Head of caudate nucleus (tissue), 42 donors: ENCODE data around the gene CLIC3.
A peak's percentile ranks its signal among the peaks of the same experiment; 100 is the strongest.
"Not testable (repeated sequence)": the region's sequence is repeated elsewhere in the genome, so short reads cannot be mapped to it uniquely, and the experiment has no call there.

Source experiments
- DNase-seq, 42 donors: peaks; one replicate each; pipeline versions ENCODE4 v3.0.0 to v3.0.0-alpha.2; 2020 to 2021; ENCODE audit warnings: mixed read lengths in 7 of 42
- intact Hi-C: fragments of 100-400 bp; cut with DNase I; formaldehyde crosslinking; loops from one replicate; pipeline ENCODE4 v1.15.0; 2022

Gene CLIC3

DNA sequence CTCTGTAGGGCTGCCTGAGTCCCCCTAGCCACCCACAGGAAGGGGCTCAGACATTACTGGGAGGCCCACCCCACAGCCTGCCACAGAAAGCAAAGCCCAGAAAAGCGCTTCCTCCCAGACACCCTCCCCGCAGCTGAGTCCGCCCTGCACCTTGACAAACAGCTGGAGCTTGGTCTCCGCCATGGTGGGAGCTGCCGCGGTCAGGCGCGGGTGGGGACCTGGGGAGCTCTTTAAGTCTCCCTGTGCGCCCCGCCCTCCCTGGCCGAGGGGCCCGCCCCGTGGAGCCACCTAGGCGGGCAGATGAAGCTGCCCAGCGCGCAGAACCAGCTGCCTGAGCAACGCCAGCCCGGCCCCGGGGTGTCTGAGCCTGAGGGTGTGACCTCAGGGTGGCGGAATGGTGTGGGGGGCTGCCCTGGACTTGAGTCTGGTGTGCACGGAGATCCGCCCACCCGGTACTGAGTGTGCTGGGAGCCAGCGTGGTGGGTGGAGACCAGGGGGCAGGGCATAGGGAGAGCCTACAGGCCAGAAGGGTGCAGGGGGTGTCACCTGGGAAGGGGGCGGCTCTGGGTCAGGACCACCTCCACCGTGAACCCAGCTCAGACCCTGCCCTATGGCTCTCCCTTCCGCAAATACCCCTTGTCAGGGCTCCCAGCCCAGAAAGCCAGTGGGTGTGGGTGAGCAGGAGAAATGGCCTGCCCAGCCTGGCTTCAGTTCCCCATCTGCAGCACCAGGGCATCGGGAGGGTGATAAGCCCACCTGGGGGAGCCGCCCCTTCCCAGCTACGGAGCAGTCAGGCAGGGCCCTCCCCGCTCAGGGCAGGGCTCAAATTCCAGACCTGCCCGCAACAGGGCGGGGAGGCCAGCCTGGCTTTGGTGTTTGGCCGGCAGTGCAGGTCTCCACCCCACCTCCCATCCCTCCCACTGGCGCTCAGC is at the start of gene CLIC3:
TSS of gene CLIC3 (minus strand) at position 208 of the 932 bp plus-strand sequence. CDS start at position 183, 25 bp downstream.
- intact Hi-C loops, result no loop called here
- DNase-seq, result peak in 2 of 42 donors; percentile 9 to 40

- peak in 20 of 42 donors; percentile 30 to 68 (median 56) for DNase-seq
- intact Hi-C loops, result loop anchor here (2.0 kb wide), 1 partner anchor 21 kb away; no protein-coding TSS in a partner anchor
Measured at GRCh38 chr9:137045294-137046087, 49.1 kb upstream of the CLIC3 start.

DNA sequence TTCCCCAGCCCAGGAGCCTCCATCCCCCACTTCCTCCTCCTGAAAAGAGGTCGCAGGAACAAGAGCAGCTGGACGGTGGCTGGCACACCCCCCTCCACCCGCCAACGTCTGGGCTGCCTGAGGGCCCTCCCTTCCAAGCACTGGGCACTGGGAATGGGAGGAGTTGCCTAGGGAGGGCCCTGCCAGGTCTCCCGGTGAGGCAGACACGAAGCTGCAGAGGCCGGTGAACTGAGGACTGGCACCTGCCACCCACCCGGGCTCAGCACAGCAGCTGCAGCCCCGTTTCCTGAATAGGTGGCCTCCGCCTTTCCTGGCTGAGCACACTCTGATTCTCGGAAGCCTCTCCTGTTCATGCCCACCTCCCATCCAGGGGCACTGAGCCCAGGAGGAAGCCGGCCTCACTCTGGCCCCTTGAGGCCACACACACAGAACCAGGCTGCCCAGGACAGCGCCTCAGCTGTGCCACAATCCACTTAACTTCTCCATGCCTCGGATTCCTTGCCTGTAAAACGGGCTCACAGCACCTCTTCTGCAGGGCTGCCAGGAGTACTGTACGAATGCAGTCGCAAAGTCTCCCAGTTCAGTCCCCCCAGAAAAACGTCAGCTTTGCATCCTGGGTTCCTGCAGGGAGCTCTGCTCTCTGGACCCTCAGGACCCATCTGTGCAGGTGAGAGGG is 48.3 kb upstream of the CLIC3 start:
- intact Hi-C loops, result no loop called here
- peak in 11 of 42 donors; percentile 25 to 74 (median 43) for DNase-seq

GRCh38 chr9:137044037-137044436 is 47.7 kb upstream of the CLIC3 start:
- intact Hi-C loops, result no loop called here
- DNase-seq, result no peak

DNA sequence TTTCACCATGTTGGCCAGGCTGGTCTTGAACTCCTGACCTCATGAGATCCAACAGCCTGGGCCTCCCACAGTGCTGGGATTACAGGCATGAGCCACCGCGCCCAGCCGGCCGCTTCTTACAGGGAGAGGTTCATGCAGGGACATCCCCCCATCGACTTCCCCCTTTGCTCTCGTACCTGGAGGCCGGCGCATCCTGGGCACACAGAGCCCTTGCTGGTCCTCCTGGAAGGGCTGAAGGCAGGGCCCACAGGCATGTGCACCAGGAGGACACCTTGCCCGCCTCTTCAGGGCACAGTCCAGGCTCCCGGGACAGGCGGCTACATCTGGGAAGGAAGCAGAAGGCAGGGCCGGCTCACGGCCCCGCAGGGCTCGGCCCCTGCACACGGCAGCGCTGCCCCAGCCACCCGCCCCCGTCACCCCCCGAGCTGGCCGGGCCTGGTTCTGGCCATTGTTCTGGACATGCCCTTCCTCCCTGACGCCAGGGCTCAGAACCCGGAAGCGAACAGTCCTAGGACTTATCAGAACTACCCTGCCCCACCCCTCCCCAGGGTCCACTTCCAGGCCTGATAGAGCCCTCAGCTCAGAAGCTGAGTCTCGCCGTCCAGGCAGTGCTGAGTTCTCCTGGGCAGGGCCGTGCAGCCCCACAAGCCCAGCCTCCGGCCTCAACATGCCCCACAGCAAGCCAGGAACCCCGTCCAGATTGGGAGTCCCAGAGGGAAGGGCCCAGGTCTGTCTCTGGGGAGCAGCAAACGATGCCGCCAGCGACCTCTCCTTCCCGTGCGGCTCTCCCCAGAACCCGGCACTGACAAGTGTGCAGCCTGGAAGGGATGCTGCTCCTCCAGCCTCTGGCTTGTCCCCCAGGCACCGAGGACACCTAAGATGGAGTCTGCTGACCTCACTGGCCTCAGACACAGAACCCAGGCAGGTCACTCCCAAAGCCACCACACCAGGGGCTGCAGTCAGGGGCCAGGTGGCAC is 46.7 kb upstream of the CLIC3 start:
- DNase-seq, result no peak
- intact Hi-C loops, result no loop called here

DNA sequence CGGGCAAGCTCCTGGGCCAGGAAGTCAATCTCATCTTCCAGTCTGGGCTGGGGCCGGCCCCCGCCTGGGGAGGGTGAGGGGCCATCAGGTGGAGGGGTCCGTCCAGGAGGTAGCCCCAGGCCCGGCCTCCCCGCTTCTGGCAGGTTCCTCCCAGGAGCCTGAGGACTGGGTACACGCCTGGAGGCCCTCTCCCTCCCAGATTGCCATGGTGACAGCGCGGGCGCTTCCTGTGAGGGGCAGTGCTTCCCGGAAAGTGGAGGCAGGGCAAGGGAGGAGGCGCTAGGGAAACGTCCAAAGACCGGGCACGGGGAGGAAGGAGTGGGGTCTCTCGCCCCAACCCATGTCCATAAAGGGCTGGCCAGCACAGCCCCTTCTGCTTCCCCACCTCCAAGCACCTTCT is 44.8 kb upstream of the CLIC3 start:
- no peak for DNase-seq
- intact Hi-C loops, result no loop called here

GRCh38 chr9:137040568-137040967 is 44.2 kb upstream of the CLIC3 start:
- no peak for DNase-seq
- intact Hi-C loops, result no loop called here

- intact Hi-C loops, result loop anchor here (5.0 kb wide), 2 partner anchors 87 to 252 kb away; partner anchors contain the start of gene LCN12
- no peak for DNase-seq
Measured at GRCh38 chr9:137039611-137040366, 43.4 kb upstream of the CLIC3 start.

GRCh38 chr9:137038916-137039315 is 42.5 kb upstream of the CLIC3 start:
- intact Hi-C loops, result loop anchor here (5.0 kb wide), 2 partner anchors 87 to 252 kb away; partner anchors contain the start of gene LCN12
- DNase-seq, result no peak

DNA sequence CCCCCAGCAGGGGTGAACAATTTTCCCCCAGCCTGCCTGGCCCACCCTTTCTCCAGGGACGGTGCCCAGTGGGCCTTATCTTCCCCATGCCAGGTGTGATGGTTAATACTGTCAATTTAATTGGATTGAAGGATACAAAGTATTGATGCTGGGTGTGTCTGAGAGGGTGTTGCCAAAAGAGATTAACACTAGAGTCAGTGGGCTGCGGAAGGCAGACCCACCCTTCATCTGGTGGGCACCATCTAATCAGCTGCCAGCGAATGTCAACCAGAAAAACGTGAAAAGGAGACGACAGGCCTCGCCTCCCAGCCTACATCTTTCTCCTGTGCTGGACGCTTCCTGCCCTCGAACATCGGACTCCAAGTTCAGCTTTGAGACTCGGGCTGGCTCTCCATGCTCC is 41.1 kb upstream of the CLIC3 start:
- DNase-seq, result no peak
- intact Hi-C loops, result loop anchor here (5.0 kb wide), 2 partner anchors 85 to 250 kb away; partner anchors contain the start of gene LCN12

DNA sequence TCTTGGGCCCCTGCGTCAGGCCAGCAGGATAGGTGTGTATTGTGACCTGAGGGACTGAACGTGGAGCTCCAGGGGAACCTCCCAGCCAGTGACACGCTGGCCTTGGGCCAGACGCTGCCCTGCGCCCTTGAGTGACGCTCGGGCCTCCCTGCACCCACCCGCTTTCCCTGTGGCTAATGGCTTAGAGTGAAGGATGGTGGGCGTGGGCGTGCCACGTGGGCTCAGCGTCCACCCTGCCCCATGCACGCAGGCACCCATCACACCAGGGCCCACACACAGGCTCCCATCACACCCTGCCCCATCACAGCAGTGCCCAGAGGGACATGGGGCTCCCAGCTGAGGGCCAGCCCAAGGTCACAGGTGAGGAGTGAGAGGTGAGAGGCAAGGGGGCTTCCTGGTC is 40.7 kb upstream of the CLIC3 start:
- no peak for DNase-seq
- intact Hi-C loops, result loop anchor here (5.0 kb wide), 2 partner anchors 85 to 250 kb away; partner anchors contain the start of gene LCN12

GRCh38 chr9:137035937-137036336 is 39.6 kb upstream of the CLIC3 start:
- intact Hi-C loops, result loop anchor here (5.0 kb wide), 2 partner anchors 84 to 249 kb away; partner anchors contain the start of gene LCN12
- no peak for DNase-seq

GRCh38 chr9:137035507-137035834 is 39.1 kb upstream of the CLIC3 start:
- intact Hi-C loops, result loop anchor here (5.0 kb wide), 2 partner anchors 83 to 248 kb away; partner anchors contain the start of gene LCN12
- DNase-seq, result no peak

DNA sequence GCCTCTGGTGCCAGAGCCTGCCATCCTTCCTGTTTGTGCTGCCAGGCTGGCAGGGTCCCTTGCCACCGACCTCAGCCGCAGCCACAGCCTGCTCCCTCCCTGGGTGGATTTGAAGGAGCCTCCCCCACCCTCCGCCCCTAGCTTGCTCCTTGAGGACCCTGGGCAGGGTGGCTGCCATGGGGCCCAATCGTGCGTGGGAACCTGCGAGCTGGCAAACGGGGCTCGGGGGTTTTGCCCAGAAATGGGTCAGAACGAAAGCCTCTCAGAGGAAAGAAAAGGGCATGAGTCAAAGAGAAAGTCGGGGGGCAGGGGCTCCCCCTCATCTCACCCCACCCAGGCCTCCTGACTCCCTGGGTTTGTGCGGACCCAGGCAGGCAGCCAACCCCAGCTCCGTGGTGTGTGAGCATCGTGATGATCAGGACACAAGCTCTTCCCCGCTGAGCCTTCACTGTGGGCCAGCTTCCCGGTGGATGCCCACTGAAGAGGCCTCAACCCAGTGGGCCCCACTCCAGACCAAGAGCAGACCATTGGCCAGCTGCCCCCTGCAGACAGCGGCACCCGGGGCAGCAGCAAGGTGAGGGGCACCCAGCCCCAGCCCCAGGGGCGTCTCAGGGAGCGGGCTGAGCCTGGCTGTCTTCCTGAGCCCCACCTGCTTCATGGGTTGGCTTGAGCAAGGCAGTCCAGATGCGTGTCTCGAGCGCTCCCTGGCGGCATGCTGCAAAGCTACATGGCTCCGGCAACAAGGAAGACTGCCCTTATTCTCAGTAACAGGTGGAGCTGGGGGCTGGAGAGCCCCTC is 38.5 kb upstream of the CLIC3 start:
- intact Hi-C loops, result loop anchor here (5.0 kb wide), 2 partner anchors 83 to 248 kb away; partner anchors contain the start of gene LCN12
- DNase-seq, result peak; percentile 81 to 95 (median 90)

- DNase-seq, result no peak
- intact Hi-C loops, result no loop called here
Measured at GRCh38 chr9:137034039-137034708, 37.8 kb upstream of the CLIC3 start.

- DNase-seq, intact Hi-C loops: not testable (repeated sequence)
Measured at GRCh38 chr9:137033481-137033880, 37.1 kb upstream of the CLIC3 start.
